Measurements from ENCODE around the gene LY6G6F. TPM values are rescaled to one million over a fixed set of nuclear protein-coding genes. Genes with fewer than 3 reads are reported as not detected.

Gene LY6G6F
- total and polyA plus RNA-seq, 2 of the 13 experiments (the other 11 are each of a cell fraction or from before 2014, with no cell fraction given) = not detected

- peak in 1 of 2 experiments; percentile 74; a peak in 2 of 4 replicates for TF ChIP-seq REST (IDR thresholded peaks at IDR 0.05; ENCODE audit: borderline replicate concordance in 1 of 2, low read depth in 1 of 2, low read length in 2 of 2)
- TF ChIP-seq CREB3 (CRISPR knock-in tag; IDR thresholded peaks at IDR 0.05) = no peak; the same call in 1 of the 2 replicates
- TF ChIP-seq GABPA (IDR thresholded peaks at IDR 0.05; ENCODE audit: low read depth, low read length) = no peak
- TF ChIP-seq GABPA (CRISPR knock-in tag; IDR thresholded peaks at IDR 0.05; ENCODE audit: low read depth) = peak; percentile 38
- no peak for TF ChIP-seq NFIC (IDR thresholded peaks at IDR 0.05; ENCODE audit: low read length)
- peak; percentile 91 for TF ChIP-seq MED1 (CRISPR knock-in tag; IDR thresholded peaks at IDR 0.05)
- TF ChIP-seq ZSCAN31 (CRISPR knock-in tag; IDR thresholded peaks at IDR 0.05; ENCODE audit: low read depth) = peak; percentile 82; the same call in 1 of the 2 replicates
- TF ChIP-seq RFX1 (IDR thresholded peaks at IDR 0.05) = no peak
- TF ChIP-seq ZNF737 (CRISPR knock-in tag; IDR thresholded peaks at IDR 0.05; ENCODE audit: borderline replicate concordance) = no peak
- TF ChIP-seq GTF2F1 (IDR thresholded peaks at IDR 0.05; ENCODE audit: low read length) = no peak
- no peak for TF ChIP-seq KAT2B (IDR thresholded peaks at IDR 0.05; ENCODE audit: borderline replicate concordance, low read depth, low read length)
- TF ChIP-seq CHCHD3 (CRISPR knock-in tag; IDR thresholded peaks at IDR 0.05) = no peak
- 0 out of 2 replicates have a peak, but pooled peaks have one; percentile 34 for TF ChIP-seq ZHX1 (CRISPR knock-in tag; IDR thresholded peaks at IDR 0.05; ENCODE audit: low read depth)
- peak; percentile 64; the same call in 1 of the 2 replicates for TF ChIP-seq ZNF12 (CRISPR knock-in tag; IDR thresholded peaks at IDR 0.05)
- TF ChIP-seq CSRNP2 (CRISPR knock-in tag; conservative IDR thresholded peaks at IDR 0.05; ENCODE audit: low read depth) = 0 out of 2 replicates have a peak, but pooled peaks have one; percentile 38
- peak; percentile 41; the same call in 1 of the 2 replicates for TF ChIP-seq ZBTB46 (CRISPR knock-in tag; IDR thresholded peaks at IDR 0.05; ENCODE audit: borderline replicate concordance)
These were observed 31.6 kb downstream of the LY6G6F start (continued) for GRCh38 chr6:31737991-31738979.
